H1 (cell line): ENCODE data around the gene MGAT4B. TPM values are rescaled to one million over a fixed set of nuclear protein-coding genes. Genes with fewer than 3 reads are reported as not detected.

ENCODE experiments used
- CTCF ChIA-PET: fragments of 300-600 bp; sonication (Branson Sonifier 250); formaldehyde crosslinking; loops from one replicate; lab custom pipeline; 2021; ENCODE audit not compliant: partially characterized antibody; lab: Charles Lee
- POLR2A ChIA-PET: fragments of 300-600 bp; sonication (Branson Sonifier 250); formaldehyde crosslinking; loops from one replicate; lab custom pipeline; 2021; ENCODE audit warnings: inconsistent platforms; ENCODE audit not compliant: partially characterized antibody; lab: Charles Lee
- DNase-seq, 2 experiments: peaks; one replicate each; pipeline versions ENCODE4 v3.0.0 to v3.0.0-alpha.2; 2010 to 2022; ENCODE audit warnings: low spot score in 2 of 2, low read depth in 1 of 2, mixed read lengths in 1 of 2
- FAIRE-seq: peaks from 2 replicates; lab custom pipeline; 2011; peaks lifted over from hg19 to GRCh38; lab: Jason Lieb, UNC
- H2AFZ ChIP-seq: 2 replicates; pipeline ENCODE4 v1.8.1; 2012; ENCODE audit warnings: low read length, inconsistent platforms
- H2AK5ac ChIP-seq: 2 replicates; pipeline ENCODE4 v1.6.1; 2013; ENCODE audit warnings: low read depth, low read length
- H2BK120ac ChIP-seq: replicated peaks from 2 replicates; pipeline ENCODE3; 2013; ENCODE audit warnings: low read depth, low read length, inconsistent platforms
- H2BK12ac ChIP-seq: 2 replicates; pipeline ENCODE4 v1.6.1; 2013; ENCODE audit warnings: low read depth, low read length
- H2BK15ac ChIP-seq: 2 replicates; pipeline ENCODE4 v1.6.1; 2013; ENCODE audit warnings: low read length
- H2BK20ac ChIP-seq: 2 replicates; pipeline ENCODE4 v1.6.1; 2013; ENCODE audit warnings: low read length
- H2BK5ac ChIP-seq: 2 replicates; pipeline ENCODE4 v1.6.1; 2013; ENCODE audit warnings: low read depth, low read length
- H3K14ac ChIP-seq: 2 replicates; pipeline ENCODE4 v1.6.1; 2013; ENCODE audit warnings: inconsistent platforms; ENCODE audit not compliant: insufficient read length
- H3K18ac ChIP-seq: 2 replicates; pipeline ENCODE4 v1.6.1; 2013; ENCODE audit warnings: low read length; ENCODE audit errors: extremely low read depth
- H3K23ac ChIP-seq: 2 replicates; pipeline ENCODE4 v1.6.1; 2013; ENCODE audit warnings: inconsistent platforms; ENCODE audit not compliant: insufficient read length
- H3K23me2 ChIP-seq: 2 replicates; pipeline ENCODE4 v1.6.1; 2013; ENCODE audit warnings: low read depth, low read length
- H3K27ac ChIP-seq: 2 replicates; pipeline ENCODE4 v1.6.1; 2011; ENCODE audit warnings: low read depth, low read length, inconsistent platforms
- H3K27me3 ChIP-seq, 4 experiments: replicated peaks in 1 of 4; 1 replicate in 1 of 4; 2 replicates in 3 of 4; pipeline versions ENCODE4 v1.6.1 to v1.8.1; 2011 to 2013; ENCODE audit warnings: low read length in 3 of 4, mild to moderate bottlenecking in 3 of 4, inconsistent platforms in 2 of 4, mixed read lengths in 2 of 4, moderate library complexity in 1 of 4; ENCODE audit not compliant: control insufficient read depth in 3 of 4, insufficient read depth in 3 of 4; ENCODE audit errors: extremely low read depth in 1 of 4
- H3K36me3 ChIP-seq, 4 experiments: 2 replicates each; pipeline versions ENCODE4 v1.6.1 to v1.8.1; 2011 to 2013; ENCODE audit warnings: mild to moderate bottlenecking in 4 of 4, low read length in 3 of 4, moderate library complexity in 2 of 4, control low read depth in 1 of 4, inconsistent platforms in 1 of 4; ENCODE audit not compliant: insufficient read depth in 4 of 4, control insufficient read depth in 2 of 4
- H3K4ac ChIP-seq: replicated peaks from 2 replicates; pipeline ENCODE3; 2013; ENCODE audit warnings: low read length, low read depth, mixed read lengths, inconsistent platforms; ENCODE audit not compliant: insufficient read length
- H3K4me1 ChIP-seq, 4 experiments: replicated peaks in 1 of 4; 1 replicate in 1 of 4; 2 replicates in 3 of 4; pipeline versions ENCODE4 v1.6.1 to v1.8.1; 2011 to 2013; ENCODE audit warnings: low read length in 3 of 4, inconsistent platforms in 2 of 4, mixed read lengths in 1 of 4; ENCODE audit not compliant: insufficient read depth in 4 of 4, control insufficient read depth in 3 of 4
- H3K4me2 ChIP-seq, 2 experiments: 2 replicates each; pipeline versions ENCODE4 v1.6.1 to v1.8.1; 2011 to 2013; ENCODE audit warnings: low read depth in 2 of 2, low read length in 2 of 2, control low read depth in 1 of 2, inconsistent platforms in 1 of 2, mild to moderate bottlenecking in 1 of 2; ENCODE audit not compliant: insufficient read depth in 1 of 2
- H3K4me3 ChIP-seq, 4 experiments: fragments of 200-600, 300-600 bp in 1 of 4; sonication (generic), shearing (Covaris generic), sonication (Bioruptor Twin) in 1 of 4; 2 replicates each; pipeline versions ENCODE4 v1.5.1 to v1.8.1; 2011 to 2016; ENCODE audit warnings: low read length in 4 of 4, low read depth in 3 of 4, control low read depth in 2 of 4, inconsistent platforms in 2 of 4, mild to moderate bottlenecking in 2 of 4, mixed read lengths in 1 of 4, moderate library complexity in 1 of 4; ENCODE audit not compliant: insufficient read depth in 2 of 4; ENCODE audit errors: extremely low read depth in 1 of 4
- H3K56ac ChIP-seq: replicated peaks from 2 replicates; pipeline ENCODE3; 2013; ENCODE audit warnings: low read depth, mild to moderate bottlenecking, mixed read lengths, low read length, inconsistent platforms; ENCODE audit not compliant: insufficient read length
- H3K79me1 ChIP-seq: 2 replicates; pipeline ENCODE4 v1.6.1; 2013; ENCODE audit warnings: low read depth, low read length, control low read depth
- H3K79me2 ChIP-seq, 2 experiments: 2 replicates each; pipeline versions ENCODE4 v1.6.1 to v1.8.1; 2012 to 2013; ENCODE audit warnings: low read length in 2 of 2, mild to moderate bottlenecking in 2 of 2, inconsistent platforms in 1 of 2; ENCODE audit not compliant: insufficient read depth in 2 of 2, control insufficient read depth in 1 of 2
- H3K9ac ChIP-seq, 4 experiments: replicated peaks in 1 of 4; 1 replicate in 1 of 4; 2 replicates in 3 of 4; pipeline versions ENCODE4 v1.6.1 to v1.8.1; 2011 to 2013; ENCODE audit warnings: low read depth in 3 of 4, low read length in 3 of 4, control low read depth in 2 of 4, mild to moderate bottlenecking in 2 of 4, moderate library complexity in 2 of 4, inconsistent platforms in 1 of 4; ENCODE audit errors: extremely low read depth in 1 of 4
- H3K9me3 ChIP-seq, 2 experiments: 2 replicates each; pipeline versions ENCODE4 v1.6.1 to v1.8.1; 2012 to 2013; ENCODE audit warnings: mild to moderate bottlenecking in 2 of 2, moderate library complexity in 2 of 2, control low read depth in 1 of 2, inconsistent platforms in 1 of 2, low read depth in 1 of 2, low read length in 1 of 2, mixed read lengths in 1 of 2; ENCODE audit not compliant: insufficient read depth in 2 of 2
- H4K20me1 ChIP-seq, 2 experiments: replicated peaks in 1 of 2; 2 replicates each; pipeline versions ENCODE3 to v1.8.1; 2011 to 2013; ENCODE audit warnings: inconsistent platforms in 2 of 2, low read length in 2 of 2, mild to moderate bottlenecking in 1 of 2; ENCODE audit not compliant: insufficient read depth in 2 of 2, control insufficient read depth in 1 of 2
- H4K5ac ChIP-seq: 2 replicates; pipeline ENCODE4 v1.6.1; 2013; ENCODE audit warnings: low read length, low read depth, mixed read lengths, inconsistent platforms; ENCODE audit not compliant: insufficient read length
- H4K8ac ChIP-seq: 2 replicates; pipeline ENCODE4 v1.8.0; 2013; ENCODE audit warnings: mild to moderate bottlenecking, moderate library complexity, low read length, inconsistent platforms; ENCODE audit not compliant: insufficient read depth; ENCODE audit errors: extremely low read depth
- H4K91ac ChIP-seq: replicated peaks from 2 replicates; pipeline ENCODE3; 2013; ENCODE audit warnings: low read length, mixed read lengths, inconsistent platforms; ENCODE audit not compliant: insufficient read length
- ASH2L ChIP-seq: fragments of 200-600, 300-600 bp; sonication (generic); IDR thresholded peaks from one replicate; pipeline ENCODE4 v1.7.1; 2017; ENCODE audit warnings: low read length
- BACH1 ChIP-seq: IDR thresholded peaks from 2 replicates; pipeline ENCODE4 v1.6.1; 2012; ENCODE audit warnings: low read length, improper control_type of control experiment
- BRCA1 ChIP-seq: IDR thresholded peaks from 2 replicates; pipeline ENCODE4 v1.6.1; 2012; ENCODE audit warnings: low read depth, low read length, improper control_type of control experiment
- CHD1 ChIP-seq: IDR thresholded peaks from 2 replicates; pipeline ENCODE4 v1.6.1; 2012; ENCODE audit warnings: low read depth, low read length, improper control_type of control experiment
- CHD2 ChIP-seq: IDR thresholded peaks from 2 replicates; pipeline ENCODE4 v1.6.1; 2012; ENCODE audit warnings: low read length, improper control_type of control experiment
- FOSL1 ChIP-seq: IDR thresholded peaks from 2 replicates; pipeline ENCODE4 v1.6.1; 2011; ENCODE audit warnings: mild to moderate bottlenecking, low read depth, low read length, moderate library complexity; ENCODE audit not compliant: insufficient read depth
- GTF2F1 ChIP-seq: IDR thresholded peaks from 2 replicates; pipeline ENCODE4 v1.6.1; 2012; ENCODE audit warnings: low read depth, low read length, improper control_type of control experiment, borderline replicate concordance
- POLR2A ChIP-seq, 2 experiments: IDR thresholded peaks; 1 replicate in 1 of 2; 2 replicates in 1 of 2; pipeline ENCODE4 v1.6.1; 2011; ENCODE audit warnings: low read depth in 2 of 2, low read length in 2 of 2, mild to moderate bottlenecking in 2 of 2; ENCODE audit errors: control extremely low read depth in 1 of 2
- RAD21 ChIP-seq, 2 experiments: IDR thresholded peaks in 1 of 2; conservative IDR thresholded peaks in 1 of 2; 2 replicates each; pipeline ENCODE4 v1.6.1; 2011; ENCODE audit warnings: low read depth in 2 of 2, low read length in 2 of 2, improper control_type of control experiment in 1 of 2, inconsistent platforms in 1 of 2, mild to moderate bottlenecking in 1 of 2, moderate library complexity in 1 of 2
- RBBP5 ChIP-seq: IDR thresholded peaks from 2 replicates; pipeline ENCODE4 v1.7.1; 2012; ENCODE audit warnings: low read depth, mild to moderate bottlenecking, inconsistent platforms, low read length, moderate library complexity, borderline replicate concordance
- RNF2 ChIP-seq: fragments of 200-900, 300-1000 bp; sonication (generic); IDR thresholded peaks from 2 replicates; pipeline ENCODE4 v1.7.1; 2016; ENCODE audit warnings: borderline replicate concordance, low read depth, mild to moderate bottlenecking, antibody characterized with exemption, low read length; ENCODE audit not compliant: poor library complexity, severe bottlenecking; ENCODE audit errors: missing control alignments
- SUZ12 ChIP-seq: fragments of 200-600 bp; sonication (generic); IDR thresholded peaks from 2 replicates; pipeline ENCODE4 v1.6.1; 2012; ENCODE audit warnings: mild to moderate bottlenecking, inconsistent platforms, low read length, moderate library complexity, mixed read lengths
- WGBS, 2 experiments: shearing (Covaris generic) in 1 of 2; methylation state at CpG; one replicate each; pipeline versions ENCODE4 v1.1.6 to v1.1.7; 2013 to 2015; ENCODE audit warnings: low lambda C conversion rate in 2 of 2, mixed read lengths in 2 of 2, inconsistent platforms in 1 of 2, low coverage in 1 of 2, missing lambda C conversion rate in 1 of 2; ENCODE audit not compliant: insufficient replicate concordance in 2 of 2, insufficient coverage in 1 of 2, insufficient read length in 1 of 2; ENCODE audit errors: extremely low coverage in 1 of 2, missing lambda C conversion rate in 1 of 2; 5-methylcytosine and 5-hydroxymethylcytosine counted together
- polyA plus RNA-seq, 7 experiments: library from polyadenylated mRNA; depleted of rRNA in 3 of 7; stranded (reverse) in 5 of 7; unstranded in 2 of 7; fragments of >200 nt in 5 of 7; fragments of 200-250 nt in 2 of 7; gene quantifications; 1 replicate in 5 of 7; 2 replicates in 1 of 7; 4 replicates in 1 of 7; pipeline versions ENCODE4 v1.2.1 to v1.2.3, GENCODE V29; 2011 to 2013; ENCODE audit warnings: missing spikeins in 2 of 7, mixed read lengths in 2 of 7
- total RNA-seq: library from RNA; stranded (reverse); fragmentation: NEBNext Ultra II Directional; extraction: Animal tissue kit (Norgen Biotek cat#: 25700); gene quantifications from 2 replicates; pipeline ENCODE4 v1.2.1, GENCODE V29; 2021

The MGAT4B gene
- total and polyA plus RNA-seq, 2 of the 8 experiments (the other 6 are each of a cell fraction or from before 2014, with no cell fraction given) = 116 to 128 TPM

GRCh38 chr5:179763215-179763945 lies 43.3 kb downstream of the MGAT4B start:
- Histone ChIP-seq H4K91ac (no peak overlapping the region), H3K18ac (no peak overlapping the region), H3K36me3 (peaks cover 14 to 25% (median 16%) of the 10 kb centered on the region in 4 experiments), H3K27ac (no peak overlapping the region), H2AK5ac (no peak overlapping the region), H3K27me3 (no peaks in the 10 kb centered on the region), H4K8ac (no peak overlapping the region), H3K9ac (no peak overlapping the region), H4K20me1 (peaks cover 24 to 34% of the 10 kb centered on the region in 2 experiments), H3K9me3 (no peaks in the 10 kb centered on the region), H2BK120ac (no peak overlapping the region), H2AFZ (no peak overlapping the region), H3K4me3 (no peak overlapping the region), H2BK12ac (no peak overlapping the region), H2BK5ac (0 out of 2 replicates have a peak overlapping the region, but pooled peaks have one; percentile 36), H3K79me1 (peaks cover 21% of the 10 kb centered on the region), H3K4me2 (no peak overlapping the region), H3K4ac (no peak overlapping the region), H3K79me2 (peaks cover 3 to 76% of the 10 kb centered on the region in 2 experiments; a peak in 3 of 4 replicates), H3K14ac (no peak overlapping the region), H3K56ac (no peak overlapping the region), H3K23ac (no peak overlapping the region), H2BK20ac (no peak overlapping the region), H3K4me1 (peaks cover 3 to 19% (median 5%) of the 10 kb centered on the region in 4 experiments), H4K5ac (no peak overlapping the region), H2BK15ac (no peak overlapping the region), H3K23me2 (no peaks in the 10 kb centered on the region)
- no peak for DNase-seq
- CTCF ChIA-PET = interaction anchor here (0.6 to 4.9 kb wide), 34 partner anchors 9 to 1010 kb away, joined by 3 to 32 read pairs (median 4); partner anchors contain the start of gene LTC4S
- POLR2A ChIA-PET = interaction anchor here (0.6 to 2.5 kb wide), 7 partner anchors 13 to 150 kb away, joined by 3 to 10 read pairs (median 4); partner anchors contain the start of gene HNRNPH1
- peak; percentile 77 for FAIRE-seq
- 43% methylated on average over 10 of the region's 10 CpGs; no CpG with 5 or more reads in 1 of the 2 experiments for WGBS, 2 experiments
- no peak for TF ChIP-seq ASH2L
- 0 out of 2 replicates have a peak, but pooled peaks have one; percentile 15 for TF ChIP-seq BACH1
- TF ChIP-seq POLR2A (IDR thresholded peaks at IDR 0.05; ENCODE audit: control extremely low read depth in 1 of 2, low read depth in 2 of 2, low read length in 2 of 2) = no peak
- no peak for TF ChIP-seq RBBP5
- TF ChIP-seq CHD2 = no peak
- no peak for TF ChIP-seq BRCA1
- no peak for TF ChIP-seq GTF2F1
- TF ChIP-seq SUZ12 = no peak
- TF ChIP-seq RAD21 (IDR thresholded peaks at IDR 0.05 in 1 of 2, conservative IDR thresholded peaks at IDR 0.05 in 1 of 2; ENCODE audit: low read depth in 2 of 2, low read length in 2 of 2) = peak; percentile 66 to 71
- TF ChIP-seq RNF2 = no peak
- TF ChIP-seq FOSL1 = no peak
- no peak for TF ChIP-seq CHD1
